ENCODE measurements around the gene PRSS2. TPM values are rescaled to one million over a fixed set of nuclear protein-coding genes. Genes with fewer than 3 reads are reported as not detected.

PRSS2 gene
- total and polyA plus RNA-seq, 12 donors: 0.93 to 8.2 (median 6.3) TPM; not detected in 4

DNA sequence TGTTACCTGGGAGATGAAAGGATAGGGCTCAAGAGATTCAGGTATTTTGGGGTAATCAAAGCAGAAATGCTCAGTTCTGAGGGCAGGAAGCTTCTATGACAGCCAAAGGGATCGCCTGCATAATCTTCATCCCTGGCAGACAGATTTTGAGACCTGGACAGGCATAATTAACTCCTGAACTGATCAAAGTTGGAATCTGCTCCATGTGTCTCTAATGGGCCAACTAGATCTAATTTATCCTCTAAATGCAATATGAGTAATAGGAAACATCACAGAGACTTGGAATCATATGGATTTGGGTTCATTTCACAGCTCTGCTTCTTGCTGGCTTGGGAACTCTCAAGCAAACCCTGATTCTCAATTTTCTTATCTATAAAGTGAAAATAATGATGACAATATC, 42.9 kb downstream of the PRSS2 start:
- H3K27me3 ChIP-seq: peaks cover 0 to 88% (median 38%) of the 10 kb centered on the region in 7 donors
- ATAC-seq: no peak
- H3K27ac ChIP-seq: no peak overlapping the region
- H3K4me1 ChIP-seq: no peaks in the 10 kb centered on the region
- TF ChIP-seq, protein P1, sequence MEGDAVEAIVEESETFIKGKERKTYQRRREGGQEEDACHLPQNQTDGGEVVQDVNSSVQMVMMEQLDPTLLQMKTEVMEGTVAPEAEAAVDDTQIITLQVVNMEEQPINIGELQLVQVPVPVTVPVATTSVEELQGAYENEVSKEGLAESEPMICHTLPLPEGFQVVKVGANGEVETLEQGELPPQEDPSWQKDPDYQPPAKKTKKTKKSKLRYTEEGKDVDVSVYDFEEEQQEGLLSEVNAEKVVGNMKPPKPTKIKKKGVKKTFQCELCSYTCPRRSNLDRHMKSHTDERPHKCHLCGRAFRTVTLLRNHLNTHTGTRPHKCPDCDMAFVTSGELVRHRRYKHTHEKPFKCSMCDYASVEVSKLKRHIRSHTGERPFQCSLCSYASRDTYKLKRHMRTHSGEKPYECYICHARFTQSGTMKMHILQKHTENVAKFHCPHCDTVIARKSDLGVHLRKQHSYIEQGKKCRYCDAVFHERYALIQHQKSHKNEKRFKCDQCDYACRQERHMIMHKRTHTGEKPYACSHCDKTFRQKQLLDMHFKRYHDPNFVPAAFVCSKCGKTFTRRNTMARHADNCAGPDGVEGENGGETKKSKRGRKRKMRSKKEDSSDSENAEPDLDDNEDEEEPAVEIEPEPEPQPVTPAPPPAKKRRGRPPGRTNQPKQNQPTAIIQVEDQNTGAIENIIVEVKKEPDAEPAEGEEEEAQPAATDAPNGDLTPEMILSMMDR (IDR thresholded peaks at IDR 0.05): no peak
- no peak overlapping the region for H3K4me3 ChIP-seq
- no peaks in the 10 kb centered on the region for H3K9me3 ChIP-seq
- no peak for DNase-seq
- no peaks in the 10 kb centered on the region for H3K36me3 ChIP-seq
- intact Hi-C loops (cut with DNase I): loop anchor here in 1 of 10 donors (5.0 kb wide), 1 partner anchor 181 kb away; no protein-coding TSS in a partner anchor
- 39 to 48% methylated on average over 1 of the region's 1 CpG for WGBS, 2 donors

DNA sequence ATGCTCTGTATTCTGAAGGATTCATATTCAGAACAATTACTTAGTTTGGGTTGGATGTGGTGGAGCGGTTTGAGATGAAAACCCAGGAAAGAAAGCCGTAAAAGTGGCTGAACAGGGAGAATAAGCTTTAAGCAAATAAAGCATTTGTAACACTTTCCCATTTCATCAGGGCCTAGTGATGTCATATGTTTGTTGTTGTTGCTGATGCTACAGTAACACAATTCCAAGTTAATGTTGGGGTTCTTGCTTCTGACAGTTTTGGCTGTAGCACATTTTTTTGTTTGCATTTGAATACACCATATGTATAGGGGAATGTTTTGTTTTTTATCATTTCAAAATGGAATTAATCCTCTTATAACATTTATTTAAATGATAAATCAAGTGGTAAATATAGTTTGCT, 43.7 kb downstream of the PRSS2 start:
- 59 to 77% methylated on average over 2 of the region's 2 CpGs for WGBS, 2 donors
- no peaks in the 10 kb centered on the region for H3K9me3 ChIP-seq
- no peak overlapping the region for H3K27ac ChIP-seq
- H3K27me3 ChIP-seq: peaks cover 0 to 94% (median 40%) of the 10 kb centered on the region in 7 donors
- intact Hi-C loops (cut with DNase I): loop anchor here in 1 of 10 donors (5.0 kb wide), 1 partner anchor 182 kb away; no protein-coding TSS in a partner anchor
- DNase-seq: no peak
- ATAC-seq: no peak
- no peaks in the 10 kb centered on the region for H3K4me1 ChIP-seq
- TF ChIP-seq, protein P1 (IDR thresholded peaks at IDR 0.05): no peak
- no peaks in the 10 kb centered on the region for H3K36me3 ChIP-seq
- no peak overlapping the region for H3K4me3 ChIP-seq

DNA sequence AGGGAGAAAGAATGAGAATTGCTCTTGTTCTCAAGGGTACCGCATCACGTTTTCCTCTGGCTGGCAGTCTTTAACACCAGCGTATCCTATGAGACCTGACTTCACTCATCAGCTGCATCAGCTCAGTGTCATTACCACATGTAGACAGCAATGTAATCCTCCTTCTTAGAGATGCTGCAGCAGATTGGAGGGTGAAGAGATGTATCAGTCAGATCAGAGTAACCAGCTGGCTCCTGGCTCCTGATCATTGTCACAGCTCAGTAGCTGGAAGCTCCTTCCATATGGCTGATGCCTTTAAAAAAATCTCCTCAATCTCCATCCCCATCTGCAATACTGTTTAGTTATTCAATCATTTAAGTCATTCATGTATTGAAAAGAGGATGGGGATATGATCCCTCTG, 44.4 kb downstream of the PRSS2 start:
- Histone ChIP-seq H3K9me3 (no peaks in the 10 kb centered on the region), H3K4me1 (no peaks in the 10 kb centered on the region), H3K27me3 (peaks cover 0 to 96% (median 39%) of the 10 kb centered on the region in 7 donors), H3K27ac (no peak overlapping the region), H3K36me3 (no peaks in the 10 kb centered on the region), H3K4me3 (no peak overlapping the region)
- TF ChIP-seq, protein P1 (IDR thresholded peaks at IDR 0.05): no peak
- intact Hi-C loops (cut with DNase I): no loop called here
- no peak for ATAC-seq
- DNase-seq: no peak
- WGBS, 2 donors: 65 to 71% methylated on average over 3 of the region's 3 CpGs

DNA sequence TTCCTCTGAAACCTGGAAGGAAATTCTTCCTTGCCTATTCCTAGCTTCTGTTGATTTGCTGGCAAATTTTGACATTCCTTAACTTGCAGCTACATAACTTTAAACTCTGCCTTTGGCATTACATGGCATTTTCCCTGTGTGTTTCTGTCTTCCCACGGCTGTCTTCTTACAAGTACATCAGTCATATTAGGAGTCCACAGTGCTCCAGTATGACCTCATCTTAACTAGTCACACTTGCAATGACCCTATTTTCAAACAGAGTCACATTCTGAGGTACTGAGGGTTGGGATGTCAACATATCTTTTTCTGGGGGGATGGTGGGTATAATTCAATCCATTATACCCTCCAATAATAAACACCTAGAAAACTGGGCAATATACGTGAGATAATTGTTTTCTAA, 46.7 kb downstream of the PRSS2 start:
- Histone ChIP-seq H3K4me1 (no peaks in the 10 kb centered on the region), H3K4me3 (no peak overlapping the region), H3K27ac (no peak overlapping the region), H3K36me3 (no peaks in the 10 kb centered on the region), H3K9me3 (peaks cover 0 to 12% (median 0%) of the 10 kb centered on the region in 11 donors), H3K27me3 (peaks cover 0 to 75% (median 32%) of the 10 kb centered on the region in 7 donors)
- WGBS, 2 donors: 71 to 76% methylated on average over 2 of the region's 2 CpGs
- ATAC-seq: no peak
- no peak for DNase-seq
- intact Hi-C loops (cut with DNase I): no loop called here
- TF ChIP-seq, protein P1 (IDR thresholded peaks at IDR 0.05): no peak
